Loucy (cell line): ENCODE results near the gene RALGAPB.

ENCODE experiments used
- H2AFZ ChIP-seq: fragments of 200-600 bp; sonication (generic); 2 replicates; pipeline ENCODE4 v1.6.0; 2016; ENCODE audit warnings: antibody characterized with exemption, mild to moderate bottlenecking, low read length, moderate library complexity
- H3F3A ChIP-seq: fragments of 200-600 bp; 2 replicates; pipeline ENCODE4 v1.6.0; 2016; ENCODE audit warnings: antibody characterized with exemption, low read depth, mild to moderate bottlenecking
- H3K27me3 ChIP-seq: fragments of 200-600 bp; sonication (generic); 2 replicates; pipeline ENCODE4 v1.6.1; 2014; ENCODE audit warnings: low read length, mild to moderate bottlenecking; ENCODE audit not compliant: insufficient read depth, poor library complexity, severe bottlenecking
- H3K36me3 ChIP-seq: fragments of 200-600 bp; sonication (generic); 2 replicates; pipeline ENCODE4 v1.6.1; 2016; ENCODE audit warnings: low read length; ENCODE audit not compliant: insufficient read depth
- H3K4me1 ChIP-seq: fragments of 200-600 bp; sonication (generic); 2 replicates; pipeline ENCODE4 v1.5.1; 2014; ENCODE audit warnings: low read length, mild to moderate bottlenecking; ENCODE audit not compliant: insufficient read depth, poor library complexity, severe bottlenecking
- H3K4me2 ChIP-seq: fragments of 200-600 bp; sonication (generic); 2 replicates; pipeline ENCODE4 v1.6.0; 2014; ENCODE audit warnings: antibody characterized with exemption, low read length, low read depth, mild to moderate bottlenecking; ENCODE audit not compliant: poor library complexity, severe bottlenecking
- H3K4me3 ChIP-seq: fragments of 200-600 bp; sonication (generic); 2 replicates; pipeline ENCODE4 v1.5.1; 2014; ENCODE audit warnings: low read length, mild to moderate bottlenecking, mixed read lengths; ENCODE audit not compliant: poor library complexity, severe bottlenecking
- H3K79me2 ChIP-seq: fragments of 200-600 bp; sonication (generic); 2 replicates; pipeline ENCODE4 v1.6.1; 2014; ENCODE audit warnings: low read length; ENCODE audit not compliant: insufficient read depth
- H3K9ac ChIP-seq: fragments of 200-600 bp; sonication (generic); 2 replicates; pipeline ENCODE4 v1.6.0; 2014; ENCODE audit warnings: mild to moderate bottlenecking, low read depth, low read length, moderate library complexity; ENCODE audit not compliant: poor library complexity, severe bottlenecking
- H3K9me2 ChIP-seq: fragments of 200-600 bp; sonication (generic); replicated peaks from 2 replicates; pipeline ENCODE4 v1.6.1; 2016; ENCODE audit warnings: low read depth, low read length, mixed read lengths
- H3K9me3 ChIP-seq: fragments of 200-600 bp; sonication (generic); 2 replicates; pipeline ENCODE4 v1.6.1; 2014; ENCODE audit warnings: mild to moderate bottlenecking, antibody characterized with exemption, low read length, low read depth; ENCODE audit not compliant: insufficient read depth
- H4K20me1 ChIP-seq: fragments of 200-600 bp; sonication (generic); 2 replicates; pipeline ENCODE4 v1.6.0; 2014; ENCODE audit warnings: antibody characterized with exemption, low read length, mild to moderate bottlenecking; ENCODE audit not compliant: insufficient read depth, poor library complexity, severe bottlenecking
- EZH2phosphoT487 ChIP-seq: fragments of 200-600 bp; IDR thresholded peaks from 2 replicates; pipeline ENCODE4 v1.6.1; 2018; ENCODE audit warnings: antibody characterized with exemption, mild to moderate bottlenecking, moderate library complexity, borderline replicate concordance
- TF ChIP-seq, protein P1 (sequence below): fragments of 200-600 bp; sonication (generic); conservative IDR thresholded peaks from 2 replicates; pipeline ENCODE4 v1.5.1; 2014; ENCODE audit warnings: mild to moderate bottlenecking, antibody characterized with exemption, low read length

The RALGAPB gene

GRCh38 chr20:38472513-38473366 is at the start of gene RALGAPB:
TSS of gene RALGAPB (plus strand) at chr20:38472843. CDS start at chr20:38488433, 15,590 bp downstream.
- TF ChIP-seq, protein P1, sequence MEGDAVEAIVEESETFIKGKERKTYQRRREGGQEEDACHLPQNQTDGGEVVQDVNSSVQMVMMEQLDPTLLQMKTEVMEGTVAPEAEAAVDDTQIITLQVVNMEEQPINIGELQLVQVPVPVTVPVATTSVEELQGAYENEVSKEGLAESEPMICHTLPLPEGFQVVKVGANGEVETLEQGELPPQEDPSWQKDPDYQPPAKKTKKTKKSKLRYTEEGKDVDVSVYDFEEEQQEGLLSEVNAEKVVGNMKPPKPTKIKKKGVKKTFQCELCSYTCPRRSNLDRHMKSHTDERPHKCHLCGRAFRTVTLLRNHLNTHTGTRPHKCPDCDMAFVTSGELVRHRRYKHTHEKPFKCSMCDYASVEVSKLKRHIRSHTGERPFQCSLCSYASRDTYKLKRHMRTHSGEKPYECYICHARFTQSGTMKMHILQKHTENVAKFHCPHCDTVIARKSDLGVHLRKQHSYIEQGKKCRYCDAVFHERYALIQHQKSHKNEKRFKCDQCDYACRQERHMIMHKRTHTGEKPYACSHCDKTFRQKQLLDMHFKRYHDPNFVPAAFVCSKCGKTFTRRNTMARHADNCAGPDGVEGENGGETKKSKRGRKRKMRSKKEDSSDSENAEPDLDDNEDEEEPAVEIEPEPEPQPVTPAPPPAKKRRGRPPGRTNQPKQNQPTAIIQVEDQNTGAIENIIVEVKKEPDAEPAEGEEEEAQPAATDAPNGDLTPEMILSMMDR: peak; percentile 58
- TF ChIP-seq EZH2phosphoT487: no peak
- H3K27me3 ChIP-seq: no peaks in the 10 kb centered on the region
- H3K9me2 ChIP-seq: no peaks in the 10 kb centered on the region
- no peaks in the 10 kb centered on the region for H3F3A ChIP-seq
- H3K4me3 ChIP-seq: peak within 1 kb of the TSS; percentile 95
- peaks cover 48% of the 10 kb centered on the region for H3K79me2 ChIP-seq
- H3K9me3 ChIP-seq: no peaks in the 10 kb centered on the region
- H2AFZ ChIP-seq: peak within 1 kb of the TSS; percentile 95
- H3K9ac ChIP-seq: peak within 1 kb of the TSS; percentile 73
- peak within 1 kb of the TSS; percentile 97 for H3K4me2 ChIP-seq
- H4K20me1 ChIP-seq: peaks cover 41% of the 10 kb centered on the region
- peaks cover 40% of the 10 kb centered on the region for H3K4me1 ChIP-seq
- no peaks in the 10 kb centered on the region for H3K36me3 ChIP-seq

GRCh38 chr20:38423541-38423940 is 49.1 kb upstream of the RALGAPB start:
- peaks cover 7% of the 10 kb centered on the region for H3K4me1 ChIP-seq
- H3K79me2 ChIP-seq: peaks cover 74% of the 10 kb centered on the region
- TF ChIP-seq EZH2phosphoT487: no peak
- TF ChIP-seq, protein P1: no peak
- no peaks in the 10 kb centered on the region for H3F3A ChIP-seq
- H3K4me2 ChIP-seq: no peak overlapping the region
- no peaks in the 10 kb centered on the region for H3K27me3 ChIP-seq
- H3K36me3 ChIP-seq: peaks cover 99% of the 10 kb centered on the region
- no peak overlapping the region for H2AFZ ChIP-seq
- H3K4me3 ChIP-seq: no peak overlapping the region
- H3K9ac ChIP-seq: no peak overlapping the region
- H3K9me3 ChIP-seq: no peaks in the 10 kb centered on the region
- H4K20me1 ChIP-seq: peaks cover 77% of the 10 kb centered on the region
- no peaks in the 10 kb centered on the region for H3K9me2 ChIP-seq

GRCh38 chr20:38424401-38424800 is 48.2 kb upstream of the RALGAPB start:
- no peak overlapping the region for H3K9ac ChIP-seq
- H3K27me3 ChIP-seq: no peaks in the 10 kb centered on the region
- peaks cover 83% of the 10 kb centered on the region for H3K79me2 ChIP-seq
- TF ChIP-seq, protein P1: no peak
- no peak for TF ChIP-seq EZH2phosphoT487
- H4K20me1 ChIP-seq: peaks cover 85% of the 10 kb centered on the region
- no peaks in the 10 kb centered on the region for H3K9me2 ChIP-seq
- no peaks in the 10 kb centered on the region for H3K9me3 ChIP-seq
- peaks cover 99% of the 10 kb centered on the region for H3K36me3 ChIP-seq
- H2AFZ ChIP-seq: no peak overlapping the region
- peak overlapping the region; percentile 7 for H3K4me2 ChIP-seq
- H3K4me3 ChIP-seq: no peak overlapping the region
- H3F3A ChIP-seq: no peaks in the 10 kb centered on the region
- peaks cover 15% of the 10 kb centered on the region for H3K4me1 ChIP-seq
